ES-I3 (cell line): ENCODE measurements around the gene ALKBH3.

Experiments
- H3K36me3 ChIP-seq: 2 replicates; pipeline ENCODE4 v1.6.1; 2013; ENCODE audit warnings: mild to moderate bottlenecking, low read length, control low read depth, moderate library complexity; ENCODE audit not compliant: insufficient read depth
- H3K4me1 ChIP-seq: 2 replicates; pipeline ENCODE4 v1.6.1; 2013; ENCODE audit warnings: mild to moderate bottlenecking, control low read depth, low read length; ENCODE audit not compliant: insufficient read depth
- H3K9ac ChIP-seq: 2 replicates; pipeline ENCODE4 v1.6.1; 2013; ENCODE audit warnings: low read depth, mild to moderate bottlenecking, low read length, moderate library complexity
- H3K9me3 ChIP-seq: 2 replicates; pipeline ENCODE4 v1.6.1; 2013; ENCODE audit warnings: mild to moderate bottlenecking, low read length, moderate library complexity; ENCODE audit not compliant: control insufficient read depth, insufficient read depth

Gene ALKBH3

DNA sequence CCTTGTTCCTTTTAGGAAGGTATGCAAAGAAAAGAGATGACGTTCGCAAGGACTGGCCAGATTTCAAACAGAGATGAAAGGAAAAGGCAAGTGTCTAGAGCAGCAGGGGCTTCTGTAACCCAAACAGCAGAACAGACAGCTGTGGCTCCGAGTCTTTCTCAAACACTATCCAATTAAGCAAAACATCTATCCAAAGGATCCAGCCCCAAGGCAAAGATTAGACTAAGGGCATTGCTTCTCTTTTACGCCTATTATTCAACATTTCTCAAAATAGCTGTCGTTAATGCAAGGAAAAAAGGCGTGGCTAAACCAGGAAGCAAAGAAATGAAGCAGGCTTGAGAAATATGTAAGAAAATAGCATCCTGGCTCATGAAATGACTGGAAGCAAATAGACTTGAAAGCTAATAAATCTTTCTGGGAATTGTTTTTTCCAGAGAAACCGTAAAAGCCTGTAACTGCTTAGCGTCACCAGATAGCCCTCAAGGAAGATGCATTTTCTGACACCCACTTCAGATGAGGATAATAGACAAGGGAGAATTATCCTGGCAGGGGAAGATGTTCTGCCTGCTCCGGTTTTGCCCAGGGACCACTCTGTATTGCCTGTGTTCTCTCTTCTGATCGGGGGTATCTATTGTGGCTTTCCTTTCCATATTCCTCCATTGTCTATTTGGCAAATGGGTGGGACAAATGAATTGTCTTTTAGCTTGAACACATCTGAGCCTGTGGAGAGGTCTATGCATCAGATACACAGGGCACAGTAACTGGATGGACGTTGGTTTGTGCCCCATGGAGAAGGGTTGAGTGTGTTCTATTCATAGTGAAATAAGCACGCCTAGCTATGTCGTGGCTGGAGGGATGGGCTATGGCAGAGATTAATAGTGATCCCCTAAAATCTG, 82.0 kb downstream of the ALKBH3 start:
- H3K9ac ChIP-seq, result no peak overlapping the region
- H3K4me1 ChIP-seq, result peaks cover 19% of the 10 kb centered on the region
- H3K9me3 ChIP-seq, result peaks cover 7% of the 10 kb centered on the region; the same call in 1 of the 2 replicates
- H3K36me3 ChIP-seq, result no peaks in the 10 kb centered on the region

DNA sequence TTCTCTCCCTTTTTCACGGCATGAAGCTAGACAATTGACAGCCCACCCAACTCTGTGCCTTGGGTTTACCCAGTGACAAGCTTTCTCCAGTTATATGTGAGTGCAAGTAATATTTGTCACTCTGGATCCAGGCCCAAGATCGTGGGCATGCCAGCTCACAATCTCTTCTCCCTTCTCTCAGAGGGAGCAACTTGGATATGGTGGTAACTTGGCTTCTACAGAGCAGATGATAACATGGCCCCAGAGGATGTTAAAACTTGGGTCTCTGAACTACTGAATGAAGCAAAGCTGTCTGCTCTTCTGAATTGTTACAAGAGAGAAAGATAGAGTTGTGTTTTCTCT, 82.6 kb downstream of the ALKBH3 start:
- no peak overlapping the region for H3K9ac ChIP-seq
- no peaks in the 10 kb centered on the region for H3K36me3 ChIP-seq
- peaks cover 7% of the 10 kb centered on the region; the same call in 1 of the 2 replicates for H3K9me3 ChIP-seq
- peaks cover 14% of the 10 kb centered on the region for H3K4me1 ChIP-seq

DNA sequence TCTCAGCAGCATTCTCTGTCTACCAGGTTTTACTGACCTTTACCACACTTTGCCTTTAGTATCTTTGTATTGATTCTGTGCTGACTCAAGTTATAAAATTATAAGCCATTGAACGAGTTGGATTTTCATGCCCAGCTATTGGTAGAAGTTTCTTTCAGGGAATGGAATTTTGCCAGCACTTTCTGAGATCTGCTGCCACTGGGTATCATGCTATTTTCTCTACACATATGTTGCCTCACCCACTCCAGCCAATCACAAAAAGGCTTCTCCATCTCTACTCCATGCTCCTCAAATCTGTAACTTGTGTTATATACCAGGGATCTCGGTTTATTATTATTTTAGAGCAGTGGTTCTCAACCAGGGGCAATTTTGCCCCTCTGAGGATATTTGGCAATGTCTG, 87.0 kb downstream of the ALKBH3 start:
- no peaks in the 10 kb centered on the region for H3K36me3 ChIP-seq
- H3K4me1 ChIP-seq, result no peaks in the 10 kb centered on the region
- peaks cover 7% of the 10 kb centered on the region; the same call in 1 of the 2 replicates for H3K9me3 ChIP-seq
- H3K9ac ChIP-seq, result no peak overlapping the region

DNA sequence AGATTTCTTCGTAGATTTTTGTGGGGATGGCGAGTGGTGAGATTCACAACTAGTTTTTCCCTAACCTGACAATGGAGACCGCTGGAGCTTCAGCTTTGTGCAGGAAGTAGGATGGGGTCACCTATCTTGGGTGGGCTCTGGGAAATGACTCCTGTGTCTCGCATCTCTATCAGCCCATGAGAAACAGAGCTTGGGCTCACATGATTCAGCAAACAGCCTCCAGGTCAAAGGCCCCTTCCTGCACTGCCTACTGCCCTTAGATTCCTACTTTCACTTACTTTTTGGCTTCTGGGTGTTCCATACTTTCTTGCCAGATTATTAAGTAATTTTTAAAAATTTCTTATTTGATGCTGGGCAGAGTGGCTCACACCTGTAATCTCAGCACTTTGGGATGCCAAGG, 88.1 kb downstream of the ALKBH3 start:
- Histone ChIP-seq H3K9me3 (peaks cover 7% of the 10 kb centered on the region; the same call in 1 of the 2 replicates), H3K36me3 (no peaks in the 10 kb centered on the region), H3K9ac (no peak overlapping the region), H3K4me1 (no peaks in the 10 kb centered on the region)

- no peaks in the 10 kb centered on the region for H3K4me1 ChIP-seq
- no peaks in the 10 kb centered on the region; the same call in 1 of the 2 replicates for H3K36me3 ChIP-seq
- H3K9ac ChIP-seq, result no peak overlapping the region
- H3K9me3 ChIP-seq, result peaks cover 11% of the 10 kb centered on the region
These were observed 88.9 kb downstream of the ALKBH3 start for GRCh38 chr11:43969543-43969942.
